Regular cardiac myocyte (primary cell): ENCODE data around the gene NRM. TPM values are rescaled to one million over a fixed set of nuclear protein-coding genes. Genes with fewer than 3 reads are reported as not detected.

ENCODE experiments used
- total RNA-seq: library from RNA; depleted of rRNA; stranded (reverse); fragments of >200 nt; gene quantifications from 2 replicates; pipeline ENCODE4 v1.2.3, GENCODE V29; 2014

NRM gene, protein sequence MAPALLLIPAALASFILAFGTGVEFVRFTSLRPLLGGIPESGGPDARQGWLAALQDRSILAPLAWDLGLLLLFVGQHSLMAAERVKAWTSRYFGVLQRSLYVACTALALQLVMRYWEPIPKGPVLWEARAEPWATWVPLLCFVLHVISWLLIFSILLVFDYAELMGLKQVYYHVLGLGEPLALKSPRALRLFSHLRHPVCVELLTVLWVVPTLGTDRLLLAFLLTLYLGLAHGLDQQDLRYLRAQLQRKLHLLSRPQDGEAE
- 1.7 and 2.9 TPM in 2 replicates for total RNA-seq

DNA sequence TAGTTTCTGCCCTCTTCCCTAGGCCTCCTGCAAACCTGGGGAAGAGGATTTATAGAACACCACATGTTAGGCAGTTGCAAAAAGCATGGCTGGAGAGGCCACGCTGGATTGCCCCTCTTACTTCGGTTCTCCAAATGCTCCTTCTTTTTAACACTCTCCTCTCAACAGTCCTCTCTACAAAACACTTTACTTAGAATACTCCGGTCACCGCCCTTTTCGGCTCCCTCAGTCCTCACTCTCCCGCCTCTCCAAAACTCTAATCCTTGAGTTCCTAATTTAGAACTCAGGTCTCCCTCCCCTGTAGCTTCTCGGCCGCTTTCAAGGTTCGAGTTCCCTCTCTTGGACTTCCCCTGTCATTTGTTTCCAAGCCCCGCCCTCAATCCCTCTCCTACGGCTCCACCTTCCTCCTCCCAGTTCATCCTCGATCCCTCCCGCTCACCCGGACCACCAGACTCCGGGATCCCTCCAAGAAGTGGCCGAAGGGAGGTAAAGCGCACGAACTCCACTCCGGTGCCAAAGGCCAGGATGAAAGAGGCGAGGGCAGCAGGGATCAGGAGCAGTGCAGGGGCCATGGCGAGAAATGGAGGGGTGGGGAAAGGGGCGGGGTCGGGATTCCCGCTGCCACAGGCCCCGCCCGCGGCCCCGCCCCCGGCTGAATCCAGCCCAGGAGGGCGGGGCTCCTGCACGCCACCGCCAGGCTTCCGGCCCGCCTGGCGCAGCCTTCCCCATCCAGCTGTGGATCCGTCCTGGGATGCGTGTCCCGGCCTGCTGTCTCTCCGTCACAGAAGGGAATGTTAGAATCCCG is at the start of gene NRM:
Gene NRM, minus strand, starts transcription at position 582 of the 805 bp plus-strand sequence. Its CDS starts 10 bp downstream, at position 572.

DNA sequence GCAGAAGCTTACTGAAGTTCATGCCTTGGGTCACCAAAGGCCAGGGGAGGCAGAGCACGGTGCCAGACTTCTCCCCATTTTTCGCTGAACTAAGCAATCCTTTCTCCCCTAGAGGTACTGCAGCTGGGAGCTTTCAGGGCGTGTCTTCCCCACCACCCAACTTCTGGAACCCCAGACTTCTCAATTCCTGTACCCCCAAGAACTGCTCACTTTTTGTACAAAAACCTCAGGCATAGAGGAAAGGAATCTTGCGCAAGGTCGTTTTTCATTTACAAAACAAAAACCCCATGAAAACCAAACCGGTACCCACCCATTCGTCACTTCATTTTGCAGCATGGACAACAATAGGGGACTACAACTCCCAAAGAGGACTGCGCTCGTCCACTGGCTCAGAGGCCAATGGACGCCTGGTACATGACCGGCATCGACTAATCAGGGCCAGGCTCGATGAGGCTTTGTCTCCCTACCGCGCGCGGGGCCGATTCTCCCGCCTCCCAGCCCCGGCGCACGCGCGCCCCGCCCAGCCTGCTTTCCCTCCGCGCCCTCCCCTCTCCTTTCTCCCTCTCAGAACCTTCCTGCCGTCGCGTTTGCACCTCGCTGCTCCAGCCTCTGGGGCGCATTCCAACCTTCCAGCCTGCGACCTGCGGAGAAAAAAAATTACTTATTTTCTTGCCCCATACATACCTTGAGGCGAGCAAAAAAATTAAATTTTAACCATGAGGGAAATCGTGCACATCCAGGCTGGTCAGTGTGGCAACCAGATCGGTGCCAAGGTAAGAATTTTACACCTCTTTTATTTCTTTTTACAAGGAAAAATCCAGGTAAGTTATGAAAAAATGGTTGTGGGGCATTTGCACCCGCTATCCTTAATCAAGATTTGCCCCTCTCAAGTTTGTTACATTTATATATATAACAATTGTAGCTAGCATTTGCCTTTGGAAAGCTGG is 29.3 kb upstream of the NRM start, which contains the start of gene TUBB:
Gene TUBB, plus strand, starts transcription at position 562 of the 947 bp plus-strand sequence. Its CDS starts 155 bp downstream, at position 717.

DNA sequence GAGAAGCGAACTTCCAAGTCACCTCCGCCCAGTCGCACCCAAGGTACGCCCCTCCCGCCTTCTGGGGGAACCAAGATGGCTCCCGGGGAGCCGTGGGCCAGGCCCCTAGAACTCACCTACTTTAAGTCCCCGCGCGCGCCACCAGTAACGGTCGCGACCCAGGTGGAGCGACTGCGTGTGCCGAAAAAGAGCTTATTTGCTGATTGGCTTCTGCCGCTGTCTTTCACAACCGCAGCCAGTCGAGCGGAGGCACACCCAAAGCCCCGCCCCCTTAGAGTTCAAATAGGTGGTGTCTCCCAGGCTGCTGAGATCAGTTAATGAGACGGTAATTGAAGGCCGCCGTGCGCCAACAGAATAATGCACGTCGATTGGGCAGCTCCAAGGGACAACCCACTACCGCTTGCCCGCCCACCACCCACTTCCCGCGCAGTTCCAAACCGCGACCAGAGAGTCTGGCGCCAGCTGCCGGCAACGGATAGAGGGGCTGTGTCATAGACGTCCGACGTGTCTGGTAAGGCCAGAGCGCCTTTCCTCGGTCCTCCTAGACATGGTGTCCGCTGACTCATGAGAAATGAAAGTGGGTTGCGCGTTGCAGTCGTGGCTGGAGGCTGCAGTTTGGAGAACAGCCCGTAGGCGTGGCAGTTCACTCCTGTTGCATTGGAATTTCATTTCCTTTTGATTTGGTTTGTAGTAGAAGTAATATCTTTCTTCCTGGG is 26.5 kb upstream of the NRM start, which contains the start of gene MDC1:
Gene MDC1, minus strand, starts transcription at position 153 of the 716 bp plus-strand sequence. CDS start 2,106 bp downstream, outside the sequence.

DNA sequence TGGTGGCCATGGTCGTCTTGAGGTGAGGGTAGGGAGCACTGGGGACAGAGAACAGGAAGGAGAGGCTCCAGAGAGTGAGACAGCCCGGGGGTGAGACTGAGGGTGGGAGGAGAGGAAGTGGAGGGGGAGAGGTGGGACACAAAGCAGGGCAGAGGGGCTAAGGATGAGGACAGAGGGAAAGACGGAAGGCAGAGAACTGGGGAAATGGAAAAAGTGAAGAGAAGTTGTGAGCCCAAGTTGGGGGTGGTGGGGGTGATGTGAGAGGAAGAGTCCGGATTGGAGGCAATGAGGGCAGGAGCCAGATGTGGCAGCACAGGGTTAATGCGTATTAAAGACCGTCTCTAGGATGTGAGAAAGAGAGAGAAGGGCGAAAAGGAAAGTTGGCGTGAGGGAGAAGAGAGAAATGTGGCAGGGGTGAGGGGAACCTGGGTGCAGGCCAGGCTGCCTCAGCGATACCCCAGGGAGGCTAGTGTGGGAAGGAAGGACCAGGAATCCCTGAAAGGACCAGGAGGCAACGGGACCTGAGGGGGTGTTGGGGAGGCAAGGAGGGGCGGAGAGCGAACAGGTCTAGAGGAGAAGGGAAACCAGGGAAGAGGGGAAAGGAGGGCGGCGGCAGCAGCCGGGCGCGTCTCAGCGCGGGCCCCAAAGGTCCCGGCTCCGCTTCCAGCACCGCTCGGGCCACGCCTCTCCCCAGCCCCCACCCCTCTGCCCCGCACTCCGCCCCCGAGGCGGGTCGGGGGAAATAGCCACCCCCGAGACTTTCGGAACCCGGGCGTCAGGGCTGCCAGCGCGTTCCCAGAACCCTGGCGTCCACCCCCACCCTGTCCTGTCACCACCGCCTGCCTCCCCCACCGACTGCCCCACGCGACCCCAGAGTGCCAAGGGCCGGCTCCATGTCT is 4.5 kb downstream of the NRM start, which contains the start of gene PPP1R18:
Gene PPP1R18, minus strand, starts transcription at position 637 of the 899 bp plus-strand sequence. Its CDS starts 627 bp downstream, at position 10.

DNA sequence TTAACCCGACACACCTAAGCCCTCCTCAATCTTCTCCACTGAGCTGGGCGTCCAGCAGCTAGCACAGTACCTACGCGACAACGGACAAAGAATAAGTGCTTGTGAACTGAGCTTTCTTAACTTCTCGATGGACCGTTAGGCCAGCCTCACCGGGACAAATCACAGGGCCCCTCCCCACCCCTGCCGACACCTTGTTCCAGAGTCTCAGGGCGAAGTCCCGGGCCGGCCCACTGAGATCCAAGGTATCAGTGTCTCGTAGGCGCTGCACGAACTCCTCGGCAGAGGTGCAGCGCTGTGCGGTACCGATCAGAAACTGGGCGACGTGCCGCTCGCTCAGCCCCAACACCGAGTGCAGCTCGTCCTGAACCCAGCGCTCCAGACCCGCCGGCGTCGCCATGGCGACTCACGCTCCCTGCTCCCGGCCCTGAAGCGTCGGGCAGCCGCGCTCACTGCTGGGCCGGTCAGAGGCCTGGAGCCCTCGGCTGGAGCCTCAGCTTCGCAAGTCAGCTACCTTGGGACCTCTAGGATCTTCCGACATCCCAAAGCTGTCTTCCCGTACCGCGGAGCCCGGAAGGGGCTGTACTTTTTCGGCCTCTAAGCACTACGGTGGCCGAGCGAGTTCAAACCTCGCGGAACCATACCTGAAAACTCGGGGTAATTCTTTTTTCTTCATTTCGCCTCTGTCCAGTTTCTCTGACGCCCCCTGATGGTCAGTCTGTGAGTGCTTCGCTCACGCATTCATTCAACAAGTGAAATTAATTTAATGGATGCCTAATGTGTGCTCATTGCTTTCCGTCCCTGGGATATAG is 18.1 kb downstream of the NRM start, which contains the start of gene DHX16:
Gene DHX16, minus strand, starts transcription at position 562 of the 809 bp plus-strand sequence. Its CDS starts 165 bp downstream, at position 397.

DNA sequence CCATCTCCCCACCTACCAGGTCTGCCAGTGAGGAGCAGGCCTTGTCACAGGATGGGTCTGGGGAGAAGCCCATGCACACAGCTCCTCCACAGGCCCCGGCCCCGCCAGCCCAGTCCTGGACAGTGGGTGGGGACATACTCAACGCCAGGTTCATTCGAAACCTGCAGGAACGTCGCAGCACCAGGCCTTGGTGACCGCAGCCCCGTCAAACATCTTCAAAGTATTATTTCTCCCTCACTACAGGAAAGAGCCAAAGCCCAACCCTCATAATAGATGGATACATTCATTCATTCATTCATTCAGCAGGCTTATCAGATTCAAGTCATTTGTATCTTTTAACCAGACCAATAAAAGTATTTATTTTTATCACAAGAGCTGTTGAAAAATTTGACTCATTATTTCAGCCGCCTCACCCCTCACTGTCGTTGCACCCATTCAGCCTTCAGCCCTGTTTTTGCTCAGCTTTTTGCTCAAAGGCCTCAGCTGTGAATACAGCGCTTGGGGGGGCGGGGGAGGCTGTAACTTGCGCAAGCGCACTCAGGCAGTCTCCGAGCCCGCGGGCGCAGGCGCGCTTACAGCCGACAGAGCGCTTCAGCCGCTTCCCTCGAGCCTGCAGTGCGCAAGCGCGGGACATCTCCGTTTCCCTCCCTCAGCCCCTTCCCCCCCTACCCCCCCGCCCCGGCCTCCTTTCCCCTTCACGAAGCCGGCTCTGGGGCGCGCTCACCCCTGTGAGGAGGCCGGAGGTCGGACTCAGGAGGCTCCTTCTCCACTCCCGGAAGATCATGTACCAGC is 44.1 kb downstream of the NRM start, which contains the start of gene C6orf136:
Gene C6orf136, plus strand, starts transcription at position 684 of the 792 bp plus-strand sequence. Its CDS starts 99 bp downstream, at position 783.

Other genes with a start within 250 kb of the NRM start
- 102 and 274 TPM in 2 replicates for gene HLA-E, start 201.5 kb downstream of the NRM start, total RNA-seq
- 50.7 and 52.1 TPM in 2 replicates for gene GNL1, start 134.5 kb downstream of the NRM start, total RNA-seq
- gene PRR3, start 133.7 kb downstream of the NRM start, total RNA-seq, result 4.4 and 5.9 TPM in 2 replicates
- gene ABCF1, start 119.5 kb downstream of the NRM start, total RNA-seq, result 46.2 and 89.9 TPM in 2 replicates
- 7.0 and 19.6 TPM in 2 replicates for gene PPP1R10, start 73.7 kb downstream of the NRM start, total RNA-seq
- gene MRPS18B, start 73.1 kb downstream of the NRM start, total RNA-seq, result 30.4 and 53.7 TPM in 2 replicates
- 2.0 and 3.6 TPM in 2 replicates for gene ATAT1, start 64.1 kb downstream of the NRM start, total RNA-seq
- gene C6orf136, start 43.9 kb downstream of the NRM start, total RNA-seq, result 8.8 and 22.8 TPM in 2 replicates
- 31.9 and 52.0 TPM in 2 replicates for gene DHX16, start 18.0 kb downstream of the NRM start, total RNA-seq
- 46.8 and 48.5 TPM in 2 replicates for gene PPP1R18, start 4.3 kb downstream of the NRM start, total RNA-seq
- 4.8 and 10.9 TPM in 2 replicates for gene MDC1, start 26.3 kb upstream of the NRM start, total RNA-seq
- gene TUBB, start 29.4 kb upstream of the NRM start, total RNA-seq, result 338 and 856 TPM in 2 replicates
- gene FLOT1, start 51.7 kb upstream of the NRM start, total RNA-seq, result 71.3 and 146 TPM in 2 replicates
- gene IER3, start 53.6 kb upstream of the NRM start, total RNA-seq, result 105 and 239 TPM in 2 replicates
- 12.1 and 46.8 TPM in 2 replicates for gene DDR1, start 193.5 kb upstream of the NRM start, total RNA-seq
- 7.3 and 13.8 TPM in 2 replicates for gene GTF2H4, start 217.2 kb upstream of the NRM start, total RNA-seq
- 14.4 and 16.5 TPM in 2 replicates for gene VARS2, start 223.3 kb upstream of the NRM start, total RNA-seq
- not detected in 2 replicates for gene SFTA2, start 241.2 kb upstream of the NRM start, total RNA-seq
- not detected in 2 replicates for gene MUCL3, start 250.0 kb upstream of the NRM start, total RNA-seq